ENCODE measurements around the gene AFP.

AFP gene

DNA sequence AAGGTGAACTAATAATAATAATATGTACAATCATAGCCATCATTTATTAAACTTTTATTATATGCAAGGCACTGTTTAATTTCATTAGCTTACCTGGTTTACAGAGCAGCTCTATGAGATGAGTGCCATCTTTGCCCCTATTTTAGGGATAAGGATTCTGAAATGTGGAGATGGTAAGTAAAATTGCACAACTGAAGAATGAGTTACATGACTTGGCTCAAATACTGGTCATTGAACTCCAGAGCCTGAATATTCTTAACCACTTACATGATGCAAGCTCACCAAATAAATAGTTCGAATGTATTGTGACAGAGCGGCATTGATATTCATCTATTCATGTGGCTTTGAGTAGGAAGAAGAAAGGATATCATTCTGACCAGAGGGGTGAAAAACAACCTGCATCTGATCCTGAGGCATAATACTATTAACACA is 20.2 kb upstream of the AFP start:
- no peak for DNase-seq

DNA sequence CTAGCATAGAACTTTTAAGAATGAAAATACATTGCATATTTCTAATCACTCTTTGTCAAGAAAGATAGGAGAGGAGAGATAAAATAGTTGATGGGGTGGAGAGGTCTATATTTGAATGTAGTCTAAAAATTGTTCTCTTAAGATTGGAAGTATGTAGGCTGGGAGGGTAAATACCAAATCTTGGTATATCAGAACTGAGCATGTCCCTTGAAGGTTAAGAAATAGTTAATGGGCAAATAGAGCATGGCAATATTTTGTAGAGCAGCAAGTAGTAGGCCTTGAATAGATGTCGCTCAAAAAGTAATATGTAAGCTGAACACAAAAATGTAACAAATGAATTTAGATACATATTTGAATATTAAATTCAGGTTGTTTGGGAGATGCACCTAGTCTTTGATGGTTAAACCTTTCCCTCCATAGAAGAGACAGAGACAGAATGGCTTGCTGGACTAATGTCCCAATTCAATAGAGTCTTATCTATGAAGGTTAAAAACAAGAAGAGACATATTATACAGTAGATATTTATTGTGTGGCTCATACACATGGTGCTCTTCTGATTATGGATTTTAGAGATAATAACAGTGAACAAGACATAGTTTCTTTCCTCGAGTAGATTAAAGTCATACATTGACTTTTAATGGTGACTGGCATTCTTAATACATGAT is 19.5 kb upstream of the AFP start:
- no peak for DNase-seq

DNA sequence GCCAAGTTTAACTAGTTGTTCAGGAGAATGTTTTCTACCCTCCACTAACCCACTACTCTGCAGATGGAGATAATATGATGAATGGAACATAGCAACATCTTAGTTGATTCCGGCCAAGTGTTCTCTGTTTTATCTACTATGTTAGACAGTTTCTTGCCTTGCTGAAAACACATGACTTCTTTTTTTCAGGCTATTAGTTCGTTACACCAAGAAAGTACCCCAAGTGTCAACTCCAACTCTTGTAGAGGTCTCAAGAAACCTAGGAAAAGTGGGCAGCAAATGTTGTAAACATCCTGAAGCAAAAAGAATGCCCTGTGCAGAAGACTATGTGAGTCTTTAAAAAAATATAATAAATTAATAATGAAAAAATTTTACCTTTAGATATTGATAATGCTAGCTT is 18.7 kb upstream of the AFP start:
- DNase-seq, result no peak

DNA sequence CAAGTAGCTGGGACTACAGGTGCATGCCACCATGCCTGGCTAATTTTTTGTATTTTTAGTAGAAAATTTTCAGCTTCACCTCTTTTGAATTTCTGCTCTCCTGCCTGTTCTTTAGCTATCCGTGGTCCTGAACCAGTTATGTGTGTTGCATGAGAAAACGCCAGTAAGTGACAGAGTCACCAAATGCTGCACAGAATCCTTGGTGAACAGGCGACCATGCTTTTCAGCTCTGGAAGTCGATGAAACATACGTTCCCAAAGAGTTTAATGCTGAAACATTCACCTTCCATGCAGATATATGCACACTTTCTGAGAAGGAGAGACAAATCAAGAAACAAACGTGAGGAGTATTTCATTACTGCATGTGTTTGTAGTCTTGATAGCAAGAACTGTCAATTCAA is 18.0 kb upstream of the AFP start:
- no peak for DNase-seq

DNA sequence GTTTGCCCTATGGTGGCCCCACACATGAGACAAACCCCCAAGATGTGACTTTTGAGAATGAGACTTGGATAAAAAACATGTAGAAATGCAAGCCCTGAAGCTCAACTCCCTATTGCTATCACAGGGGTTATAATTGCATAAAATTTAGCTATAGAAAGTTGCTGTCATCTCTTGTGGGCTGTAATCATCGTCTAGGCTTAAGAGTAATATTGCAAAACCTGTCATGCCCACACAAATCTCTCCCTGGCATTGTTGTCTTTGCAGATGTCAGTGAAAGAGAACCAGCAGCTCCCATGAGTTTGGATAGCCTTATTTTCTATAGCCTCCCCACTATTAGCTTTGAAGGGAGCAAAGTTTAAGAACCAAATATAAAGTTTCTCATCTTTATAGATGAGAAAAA is 17.3 kb upstream of the AFP start:
- DNase-seq, result no peak

DNA sequence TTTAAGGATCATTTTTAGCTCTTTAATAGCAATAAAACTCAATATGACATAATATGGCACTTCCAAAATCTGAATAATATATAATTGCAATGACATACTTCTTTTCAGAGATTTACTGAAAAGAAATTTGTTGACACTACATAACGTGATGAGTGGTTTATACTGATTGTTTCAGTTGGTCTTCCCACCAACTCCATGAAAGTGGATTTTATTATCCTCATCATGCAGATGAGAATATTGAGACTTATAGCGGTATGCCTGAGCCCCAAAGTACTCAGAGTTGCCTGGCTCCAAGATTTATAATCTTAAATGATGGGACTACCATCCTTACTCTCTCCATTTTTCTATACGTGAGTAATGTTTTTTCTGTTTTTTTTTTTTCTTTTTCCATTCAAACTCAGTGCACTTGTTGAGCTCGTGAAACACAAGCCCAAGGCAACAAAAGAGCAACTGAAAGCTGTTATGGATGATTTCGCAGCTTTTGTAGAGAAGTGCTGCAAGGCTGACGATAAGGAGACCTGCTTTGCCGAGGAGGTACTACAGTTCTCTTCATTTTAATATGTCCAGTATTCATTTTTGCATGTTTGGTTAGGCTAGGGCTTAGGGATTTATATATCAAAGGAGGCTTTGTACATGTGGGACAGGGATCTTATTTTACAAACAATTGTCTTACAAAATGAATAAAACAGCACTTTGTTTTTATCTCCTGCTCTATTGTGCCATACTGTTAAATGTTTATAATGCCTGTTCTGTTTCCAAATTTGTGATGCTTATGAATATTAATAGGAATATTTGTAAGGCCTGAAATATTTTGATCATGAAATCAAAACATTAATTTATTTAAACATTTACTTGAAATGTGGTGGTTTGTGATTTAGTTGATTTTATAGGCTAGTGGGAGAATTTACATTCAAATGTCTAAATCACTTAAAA is 16.6 kb upstream of the AFP start:
- DNase-seq, result no peak

DNA sequence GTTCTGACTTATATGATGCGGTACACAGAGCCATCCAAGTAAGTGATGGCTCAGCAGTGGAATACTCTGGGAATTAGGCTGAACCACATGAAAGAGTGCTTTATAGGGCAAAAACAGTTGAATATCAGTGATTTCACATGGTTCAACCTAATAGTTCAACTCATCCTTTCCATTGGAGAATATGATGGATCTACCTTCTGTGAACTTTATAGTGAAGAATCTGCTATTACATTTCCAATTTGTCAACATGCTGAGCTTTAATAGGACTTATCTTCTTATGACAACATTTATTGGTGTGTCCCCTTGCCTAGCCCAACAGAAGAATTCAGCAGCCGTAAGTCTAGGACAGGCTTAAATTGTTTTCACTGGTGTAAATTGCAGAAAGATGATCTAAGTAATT is 15.4 kb upstream of the AFP start:
- DNase-seq, result no peak

DNA sequence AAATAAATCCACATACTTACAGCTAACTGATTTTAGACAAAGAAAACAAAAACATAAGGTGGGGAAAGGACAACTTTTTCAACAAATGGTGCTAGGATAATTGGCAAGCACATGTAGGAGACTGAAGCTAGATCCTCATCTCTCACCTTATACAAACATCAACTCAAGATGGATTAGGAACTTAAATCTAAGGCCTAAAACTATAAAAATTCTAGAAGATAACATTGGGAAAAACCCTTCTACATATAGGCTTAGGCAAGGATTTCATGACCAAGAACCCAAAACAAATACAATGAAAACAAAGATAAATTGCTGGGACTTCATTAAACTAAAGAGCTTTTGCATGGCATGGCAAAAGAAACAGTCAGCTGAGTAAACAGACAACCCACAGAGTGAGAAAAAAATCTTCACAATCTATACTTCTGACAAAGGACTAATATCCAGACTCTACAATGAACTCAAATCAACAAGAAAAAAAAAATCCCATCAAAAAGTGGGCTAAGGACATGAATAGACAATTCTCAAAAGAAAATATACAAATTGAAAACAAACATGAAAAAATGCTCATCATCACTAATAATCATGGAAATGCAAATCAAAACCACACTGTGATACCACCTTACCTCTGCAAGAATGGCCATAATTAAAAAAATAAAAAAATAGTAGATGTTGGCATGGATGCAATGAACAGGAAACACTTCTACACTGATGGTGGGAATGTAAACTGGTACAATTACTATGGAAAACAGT is 14.1 kb upstream of the AFP start:
- no peak for DNase-seq

DNA sequence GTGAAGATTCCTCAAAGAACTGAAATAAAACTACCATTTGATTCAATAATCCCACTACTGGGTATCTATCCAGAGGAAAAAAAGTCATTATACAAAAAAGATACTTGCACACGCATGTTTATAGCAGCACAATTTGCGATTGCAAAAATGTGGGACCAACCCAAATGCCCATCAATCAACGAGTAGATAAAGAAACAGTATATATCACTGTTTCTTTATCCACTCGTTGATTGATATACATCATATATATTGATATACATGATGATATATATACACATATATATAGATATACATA is 13.6 kb upstream of the AFP start:
- DNase-seq, result no peak

DNA sequence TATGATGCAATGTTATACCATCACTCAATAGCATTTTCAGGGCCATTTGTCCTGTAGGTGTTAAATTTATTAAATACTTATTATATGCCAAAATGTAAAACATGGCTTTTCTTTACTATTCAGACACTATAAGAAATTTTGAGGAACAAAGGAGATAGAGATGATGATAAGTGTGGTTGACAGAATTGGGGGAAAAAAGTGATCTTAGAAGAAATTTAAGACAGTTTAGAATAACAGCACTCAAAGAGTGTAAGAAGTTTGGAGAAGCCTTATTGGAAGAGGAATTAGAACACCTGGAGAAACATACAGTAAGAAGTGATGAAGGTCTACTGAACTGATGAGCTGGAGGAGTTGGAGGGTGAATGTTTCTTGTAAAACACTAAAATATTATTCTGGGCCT is 12.8 kb upstream of the AFP start:
- DNase-seq, result no peak

DNA sequence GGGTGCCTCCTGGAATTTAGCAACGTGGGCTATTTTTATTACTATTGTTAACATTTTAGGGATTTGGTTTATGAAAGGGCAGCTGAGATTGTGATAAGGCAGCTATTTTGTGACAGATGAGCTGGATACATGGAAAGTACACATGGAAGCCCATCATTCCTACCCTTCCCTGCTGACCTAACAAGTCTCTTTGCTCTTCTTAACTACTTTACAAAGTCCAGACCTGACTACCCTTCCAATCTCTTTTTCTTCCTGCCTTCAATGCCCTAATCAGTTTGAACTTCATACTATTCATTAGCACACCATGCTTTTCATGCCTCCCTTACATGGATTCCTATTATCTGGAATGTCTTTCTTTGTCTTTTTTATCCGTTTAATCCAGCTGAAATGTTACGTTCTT is 9.4 kb upstream of the AFP start:
- DNase-seq, result no peak

DNA sequence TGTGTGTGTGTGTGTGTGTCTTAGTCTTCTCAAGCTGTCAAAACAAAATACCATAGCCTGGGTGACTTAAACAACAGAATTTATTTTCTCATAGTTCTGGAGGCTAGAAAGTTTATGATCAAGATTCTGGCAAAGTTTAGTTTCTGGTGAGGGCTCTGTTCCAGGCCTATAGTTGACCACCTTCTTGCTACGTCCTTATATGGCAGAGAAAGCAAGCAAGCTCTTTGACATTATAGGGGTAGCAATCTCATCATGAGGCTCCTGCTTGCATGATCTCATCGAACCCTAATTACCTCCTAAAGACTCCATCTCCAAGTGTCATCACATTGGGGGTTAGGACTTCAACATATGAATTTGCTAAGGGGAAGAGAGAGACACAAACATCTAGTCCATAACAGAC is 6.9 kb upstream of the AFP start:
- no peak for DNase-seq

DNA sequence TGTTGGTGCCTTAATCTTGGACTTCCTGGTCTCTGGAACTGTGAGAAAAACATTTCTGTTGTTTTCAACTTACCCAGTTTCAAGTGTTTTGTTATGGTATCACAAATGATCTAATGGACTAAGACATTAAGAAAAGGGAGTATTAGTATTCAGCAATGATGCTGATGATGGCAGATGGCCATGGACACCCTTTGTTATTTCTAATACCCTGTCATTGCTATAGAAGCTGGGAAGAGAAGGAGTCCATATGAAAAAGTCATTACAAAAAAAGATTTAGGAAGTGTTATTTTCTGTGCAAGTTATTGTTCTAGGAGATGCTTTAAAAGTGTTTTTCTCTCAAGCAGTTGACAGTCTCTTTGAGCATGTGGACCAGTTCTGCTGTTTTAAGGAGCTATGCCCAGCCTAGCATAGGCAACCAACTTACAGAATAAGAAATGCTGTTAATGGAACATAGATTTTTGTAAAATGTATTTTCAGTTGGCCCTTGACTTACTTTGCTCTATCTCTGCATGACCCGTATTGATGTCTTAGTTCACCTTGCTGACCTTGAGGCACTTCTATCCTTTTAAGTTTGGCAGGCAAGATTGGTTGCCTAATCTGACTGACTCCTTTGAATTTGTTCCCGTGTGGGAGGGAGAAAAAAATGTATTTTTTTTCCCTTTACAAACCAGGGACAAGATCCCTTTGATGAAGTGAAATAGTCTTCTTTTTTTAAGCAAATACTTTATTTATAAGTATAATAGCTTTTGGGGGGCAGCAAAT is 6.0 kb upstream of the AFP start:
- DNase-seq, result no peak

DNA sequence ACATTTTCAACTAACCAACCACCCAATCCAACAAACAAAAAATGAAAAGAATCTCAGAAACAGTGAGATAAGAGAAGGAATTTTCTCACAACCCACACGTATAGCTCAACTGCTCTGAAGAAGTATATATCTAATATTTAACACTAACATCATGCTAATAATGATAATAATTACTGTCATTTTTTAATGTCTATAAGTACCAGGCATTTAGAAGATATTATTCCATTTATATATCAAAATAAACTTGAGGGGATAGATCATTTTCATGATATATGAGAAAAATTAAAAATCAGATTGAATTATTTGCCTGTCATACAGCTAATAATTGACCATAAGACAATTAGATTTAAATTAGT is 4.2 kb upstream of the AFP start:
- DNase-seq, result no peak

DNA sequence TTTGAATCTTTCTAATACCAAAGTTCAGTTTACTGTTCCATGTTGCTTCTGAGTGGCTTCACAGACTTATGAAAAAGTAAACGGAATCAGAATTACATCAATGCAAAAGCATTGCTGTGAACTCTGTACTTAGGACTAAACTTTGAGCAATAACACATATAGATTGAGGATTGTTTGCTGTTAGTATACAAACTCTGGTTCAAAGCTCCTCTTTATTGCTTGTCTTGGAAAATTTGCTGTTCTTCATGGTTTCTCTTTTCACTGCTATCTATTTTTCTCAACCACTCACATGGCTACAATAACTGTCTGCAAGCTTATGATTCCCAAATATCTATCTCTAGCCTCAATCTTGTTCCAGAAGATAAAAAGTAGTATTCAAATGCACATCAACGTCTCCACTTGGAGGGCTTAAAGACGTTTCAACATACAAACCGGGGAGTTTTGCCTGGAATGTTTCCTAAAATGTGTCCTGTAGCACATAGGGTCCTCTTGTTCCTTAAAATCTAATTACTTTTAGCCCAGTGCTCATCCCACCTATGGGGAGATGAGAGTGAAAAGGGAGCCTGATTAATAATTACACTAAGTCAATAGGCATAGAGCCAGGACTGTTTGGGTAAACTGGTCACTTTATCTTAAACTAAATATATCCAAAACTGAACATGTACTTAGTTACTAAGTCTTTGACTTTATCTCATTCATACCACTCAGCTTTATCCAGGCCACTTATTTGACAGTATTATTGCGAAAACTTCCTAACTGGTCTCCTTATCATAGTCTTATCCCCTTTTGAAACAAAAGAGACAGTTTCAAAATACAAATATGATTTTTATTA is 3.6 kb upstream of the AFP start:
- DNase-seq, result no peak

DNA sequence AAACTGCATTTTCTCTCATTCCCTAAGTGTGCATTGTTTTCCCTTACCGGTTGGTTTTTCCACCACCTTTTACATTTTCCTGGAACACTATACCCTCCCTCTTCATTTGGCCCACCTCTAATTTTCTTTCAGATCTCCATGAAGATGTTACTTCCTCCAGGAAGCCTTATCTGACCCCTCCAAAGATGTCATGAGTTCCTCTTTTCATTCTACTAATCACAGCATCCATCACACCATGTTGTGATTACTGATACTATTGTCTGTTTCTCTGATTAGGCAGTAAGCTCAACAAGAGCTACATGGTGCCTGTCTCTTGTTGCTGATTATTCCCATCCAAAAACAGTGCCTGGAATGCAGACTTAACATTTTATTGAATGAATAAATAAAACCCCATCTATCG is 2.9 kb upstream of the AFP start:
- no peak for DNase-seq

DNA sequence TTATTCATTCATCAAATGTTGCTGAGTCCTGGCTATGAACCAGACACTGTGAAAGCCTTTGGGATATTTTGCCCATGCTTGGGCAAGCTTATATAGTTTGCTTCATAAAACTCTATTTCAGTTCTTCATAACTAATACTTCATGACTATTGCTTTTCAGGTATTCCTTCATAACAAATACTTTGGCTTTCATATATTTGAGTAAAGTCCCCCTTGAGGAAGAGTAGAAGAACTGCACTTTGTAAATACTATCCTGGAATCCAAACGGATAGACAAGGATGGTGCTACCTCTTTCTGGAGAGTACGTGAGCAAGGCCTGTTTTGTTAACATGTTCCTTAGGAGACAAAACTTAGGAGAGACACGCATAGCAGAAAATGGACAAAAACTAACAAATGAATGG is 1.7 kb upstream of the AFP start:
- no peak for DNase-seq

DNA sequence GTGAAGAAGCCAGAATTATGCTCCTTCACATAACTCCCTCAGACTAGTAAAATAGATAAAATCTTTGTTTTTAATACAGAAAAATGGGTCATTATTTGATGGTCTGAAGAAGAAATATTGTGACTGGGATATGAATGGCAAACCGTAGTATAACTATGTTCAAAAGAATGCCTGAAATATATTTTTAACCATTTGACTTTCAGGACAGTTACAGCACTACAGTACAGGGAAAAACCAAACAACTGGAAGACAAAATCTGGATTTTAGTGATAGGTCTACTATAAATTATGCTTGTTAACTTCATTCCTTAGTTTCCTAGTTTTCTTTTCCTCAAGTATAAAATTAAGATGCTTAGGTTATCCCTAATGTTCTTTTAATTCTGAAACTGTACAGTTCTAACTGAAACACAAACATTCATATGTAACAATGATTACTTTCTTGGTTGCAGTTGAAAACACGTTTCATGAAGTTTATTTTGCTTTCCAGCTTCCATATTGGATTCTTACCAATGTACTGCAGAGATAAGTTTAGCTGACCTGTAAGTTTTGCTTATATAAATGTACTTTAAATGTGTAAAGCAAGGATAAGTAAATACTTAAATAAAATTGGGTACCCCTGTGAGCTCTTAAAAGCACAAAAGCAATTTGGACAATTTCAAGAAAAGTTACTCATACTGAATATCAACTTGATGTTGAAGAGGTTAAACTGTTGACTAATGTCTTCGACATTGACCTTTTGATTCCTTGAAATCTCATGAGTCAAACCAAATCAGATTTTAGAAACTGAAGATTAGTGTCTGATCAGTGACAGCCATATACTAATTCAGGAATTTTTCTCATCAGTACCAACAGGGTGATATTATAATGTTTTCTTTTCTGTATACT is 895 bp downstream of the AFP start:
- DNase-seq, result no peak

DNA sequence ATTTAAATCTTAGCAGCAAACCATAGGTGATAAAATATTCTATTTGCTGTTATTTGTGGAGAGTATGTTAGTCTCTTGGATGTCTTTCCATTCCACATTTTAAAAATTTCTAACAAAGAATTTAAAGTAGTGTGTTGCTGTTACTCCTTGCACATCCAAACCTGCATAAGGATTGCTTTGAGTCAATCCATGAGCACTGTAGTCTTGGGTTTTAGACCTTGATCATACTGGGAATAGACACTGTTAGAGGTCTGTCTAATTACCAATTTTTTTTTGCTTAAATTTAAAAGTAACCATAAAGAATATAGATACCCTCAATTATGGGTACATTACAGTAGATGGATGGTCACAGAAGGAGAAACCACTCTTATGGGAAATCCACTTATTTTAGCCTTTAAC is 1.5 kb downstream of the AFP start:
- DNase-seq, result no peak

DNA sequence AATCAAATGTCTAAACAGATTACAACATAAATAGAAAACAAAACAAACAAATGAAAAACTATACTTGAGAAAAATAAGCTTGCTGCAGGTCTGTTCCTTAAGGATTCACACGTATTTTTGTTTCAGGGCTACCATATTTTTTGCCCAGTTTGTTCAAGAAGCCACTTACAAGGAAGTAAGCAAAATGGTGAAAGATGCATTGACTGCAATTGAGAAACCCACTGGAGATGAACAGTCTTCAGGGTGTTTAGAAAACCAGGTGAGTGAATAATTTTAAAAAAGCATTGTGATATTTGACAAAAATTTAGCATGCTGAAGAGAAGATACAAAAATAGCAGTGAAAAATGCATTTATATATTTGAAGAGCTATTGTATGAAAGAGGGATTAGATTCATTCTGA is 2.0 kb downstream of the AFP start:
- DNase-seq, result no peak

DNA sequence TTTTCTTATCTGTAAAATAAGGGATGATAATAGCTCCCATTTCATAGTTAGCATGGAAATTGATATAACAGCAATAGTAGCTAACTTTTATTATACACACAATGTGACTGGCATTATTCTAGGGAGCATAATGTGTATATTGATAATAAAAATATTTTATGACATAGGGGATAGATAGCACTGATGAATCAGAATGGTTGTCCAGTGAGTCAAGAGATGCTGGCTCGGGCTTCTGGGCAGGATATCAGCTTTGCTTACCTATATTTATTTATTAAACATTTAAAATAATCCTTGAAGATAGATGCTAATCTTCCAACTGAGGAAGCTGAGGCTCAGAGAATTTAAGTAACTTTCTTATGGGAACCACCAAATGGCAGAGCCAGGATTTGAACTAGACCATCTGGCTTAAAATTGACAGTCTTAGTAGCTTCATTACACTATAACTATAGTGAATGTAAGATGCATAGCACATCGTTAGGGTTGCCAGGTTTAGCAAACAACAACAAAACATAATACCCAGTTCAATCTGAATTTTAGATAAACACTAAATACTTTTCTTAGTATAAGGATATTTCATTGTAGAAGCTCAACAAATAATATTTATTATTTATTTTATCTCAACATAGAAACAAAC is 2.7 kb downstream of the AFP start:
- no peak for DNase-seq
